Spinal cord (tissue), 10 donors: ENCODE data around the gene ZNF366. TPM values are rescaled to one million over a fixed set of nuclear protein-coding genes. Genes with fewer than 3 reads are reported as not detected.

Experiments
- DNase-seq, 6 donors: peaks; one replicate each; pipeline versions ENCODE4 v3.0.0 to v3.0.0-alpha.2; 2013 to 2015; ENCODE audit warnings: low spot score in 6 of 6, low read depth in 4 of 6
- H3K27ac ChIP-seq: one replicate; pipeline ENCODE4 v1.5.1; 2013; ENCODE audit warnings: low read depth, low read length, control low read depth
- H3K27me3 ChIP-seq: one replicate; pipeline ENCODE4 v1.6.1; 2013; ENCODE audit warnings: low read length; ENCODE audit not compliant: control insufficient read depth, insufficient read depth
- H3K36me3 ChIP-seq: one replicate; pipeline ENCODE4 v1.6.1; 2013; ENCODE audit warnings: low read length; ENCODE audit not compliant: control insufficient read depth, insufficient read depth
- H3K4me1 ChIP-seq: one replicate; pipeline ENCODE4 v1.6.1; 2013; ENCODE audit warnings: low read length; ENCODE audit not compliant: control insufficient read depth, insufficient read depth
- H3K4me3 ChIP-seq: one replicate; pipeline ENCODE4 v1.5.1; 2013; ENCODE audit warnings: low read depth, low read length, control low read depth
- H3K9me3 ChIP-seq: one replicate; pipeline ENCODE4 v1.6.1; 2013; ENCODE audit warnings: low read length; ENCODE audit not compliant: control insufficient read depth, insufficient read depth
- WGBS: methylation state at CpG from one replicate; pipeline ENCODE4 v1.1.5; 2013; ENCODE audit warnings: missing lambda C conversion rate; ENCODE audit not compliant: insufficient coverage; 5-methylcytosine and 5-hydroxymethylcytosine counted together
- polyA plus RNA-seq, 2 donors: library from polyadenylated mRNA; unstranded; fragments of 120-200 nt; gene quantifications; one replicate each; pipeline ENCODE4 v1.2.1, GENCODE V29; 2013; ENCODE audit not compliant: insufficient read length in 2 of 2
- total RNA-seq, 2 donors: library from RNA; depleted of rRNA in 1 of 2; stranded (reverse); fragments of 120-200 nt in 1 of 2; fragments of >200 nt in 1 of 2; gene quantifications; one replicate each; pipeline versions ENCODE4 v1.2.3 to v1.2.4, GENCODE V29; 2013 to 2014
- donor health status: healthy.

ZNF366 gene
- total and polyA plus RNA-seq, 4 donors = 1.7 to 4.3 (median 3.4) TPM

GRCh38 chr5:72454996-72455395 lies 52.2 kb downstream of the ZNF366 start:
- Histone ChIP-seq H3K27ac (no peak overlapping the region), H3K4me1 (peaks cover 41% of the 10 kb centered on the region), H3K4me3 (no peak overlapping the region), H3K36me3 (no peaks in the 10 kb centered on the region), H3K9me3 (no peaks in the 10 kb centered on the region), H3K27me3 (no peaks in the 10 kb centered on the region)
- DNase-seq = no peak
- 87% methylated on average over 2 of the region's 2 CpGs for WGBS

- Histone ChIP-seq H3K27ac (peak overlapping the region; percentile 91), H3K4me1 (peaks cover 33% of the 10 kb centered on the region), H3K36me3 (no peaks in the 10 kb centered on the region), H3K27me3 (no peaks in the 10 kb centered on the region), H3K9me3 (no peaks in the 10 kb centered on the region), H3K4me3 (no peak overlapping the region)
- DNase-seq = no peak
- 74% methylated on average over 3 of the region's 4 CpGs for WGBS
Observed at GRCh38 chr5:72453246-72453775, 53.9 kb downstream of the ZNF366 start.

- peak overlapping the region; percentile 91 for H3K27ac ChIP-seq
- peak in 4 of 6 donors; percentile 26 to 85 (median 32) for DNase-seq
- H3K4me3 ChIP-seq = no peak overlapping the region
- peaks cover 33% of the 10 kb centered on the region for H3K4me1 ChIP-seq
- no peaks in the 10 kb centered on the region for H3K36me3 ChIP-seq
- H3K9me3 ChIP-seq = no peaks in the 10 kb centered on the region
- 41% methylated on average over 5 of the region's 9 CpGs for WGBS
- H3K27me3 ChIP-seq = no peaks in the 10 kb centered on the region
Observed at GRCh38 chr5:72452515-72453245, 54.5 kb downstream of the ZNF366 start.

- Histone ChIP-seq H3K9me3 (no peaks in the 10 kb centered on the region), H3K27ac (peak overlapping the region; percentile 91), H3K4me1 (peaks cover 33% of the 10 kb centered on the region), H3K27me3 (no peaks in the 10 kb centered on the region), H3K4me3 (no peak overlapping the region), H3K36me3 (no peaks in the 10 kb centered on the region)
- peak; percentile 38 to 87 (median 45) for DNase-seq
- 22% methylated on average over 8 of the region's 13 CpGs for whole genome bisulfite sequencing
Observed at GRCh38 chr5:72451741-72452505, 55.3 kb downstream of the ZNF366 start.

- WGBS = no CpG with 5 or more reads among the region's 1 CpG
- H3K36me3 ChIP-seq = no peaks in the 10 kb centered on the region
- H3K4me1 ChIP-seq = peaks cover 21% of the 10 kb centered on the region
- no peaks in the 10 kb centered on the region for H3K9me3 ChIP-seq
- no peak overlapping the region for H3K4me3 ChIP-seq
- no peak overlapping the region for H3K27ac ChIP-seq
- H3K27me3 ChIP-seq = no peaks in the 10 kb centered on the region
- DNase-seq = no peak
Observed at GRCh38 chr5:72448368-72448767, 58.8 kb downstream of the ZNF366 start.

- no peak for DNase-seq
- H3K4me3 ChIP-seq = no peak overlapping the region
- peaks cover 15% of the 10 kb centered on the region for H3K4me1 ChIP-seq
- no peak overlapping the region for H3K27ac ChIP-seq
- H3K9me3 ChIP-seq = no peaks in the 10 kb centered on the region
- H3K36me3 ChIP-seq = no peaks in the 10 kb centered on the region
- H3K27me3 ChIP-seq = no peaks in the 10 kb centered on the region
- WGBS = no CpG with 5 or more reads among the region's 4 CpGs
Observed at GRCh38 chr5:72447751-72448150, 59.5 kb downstream of the ZNF366 start.

- WGBS = 88% methylated on average over 1 of the region's 2 CpGs
- Histone ChIP-seq H3K4me3 (no peak overlapping the region), H3K36me3 (no peaks in the 10 kb centered on the region), H3K9me3 (no peaks in the 10 kb centered on the region), H3K27me3 (no peaks in the 10 kb centered on the region), H3K27ac (no peak overlapping the region), H3K4me1 (peaks cover under 1% of the 10 kb centered on the region)
- DNase-seq = no peak
Observed at GRCh38 chr5:72445969-72446368, 61.2 kb downstream of the ZNF366 start.

- Histone ChIP-seq H3K27ac (no peak overlapping the region), H3K27me3 (no peaks in the 10 kb centered on the region), H3K4me1 (no peaks in the 10 kb centered on the region), H3K9me3 (no peaks in the 10 kb centered on the region), H3K36me3 (no peaks in the 10 kb centered on the region), H3K4me3 (no peak overlapping the region)
- WGBS = 67% methylated on average over 8 of the region's 14 CpGs
- DNase-seq = no peak
Observed at GRCh38 chr5:72443883-72444282, 63.3 kb downstream of the ZNF366 start.

- no peaks in the 10 kb centered on the region for H3K27me3 ChIP-seq
- H3K36me3 ChIP-seq = no peaks in the 10 kb centered on the region
- DNase-seq = no peak
- H3K27ac ChIP-seq = no peak overlapping the region
- H3K4me3 ChIP-seq = no peak overlapping the region
- 100% methylated on average over 2 of the region's 3 CpGs for WGBS
- H3K9me3 ChIP-seq = no peaks in the 10 kb centered on the region
- H3K4me1 ChIP-seq = no peaks in the 10 kb centered on the region
Observed at GRCh38 chr5:72441862-72442540, 65.2 kb downstream of the ZNF366 start.
